Limb (tissue), 2 donors: Measurements from ENCODE around the gene RSBN1.

ENCODE experiments used
- DNase-seq, 2 donors: peaks; one replicate each; pipeline ENCODE4 v3.0.0-alpha.2; 2016; ENCODE audit errors: extremely low spot score in 2 of 2

Gene RSBN1

DNA sequence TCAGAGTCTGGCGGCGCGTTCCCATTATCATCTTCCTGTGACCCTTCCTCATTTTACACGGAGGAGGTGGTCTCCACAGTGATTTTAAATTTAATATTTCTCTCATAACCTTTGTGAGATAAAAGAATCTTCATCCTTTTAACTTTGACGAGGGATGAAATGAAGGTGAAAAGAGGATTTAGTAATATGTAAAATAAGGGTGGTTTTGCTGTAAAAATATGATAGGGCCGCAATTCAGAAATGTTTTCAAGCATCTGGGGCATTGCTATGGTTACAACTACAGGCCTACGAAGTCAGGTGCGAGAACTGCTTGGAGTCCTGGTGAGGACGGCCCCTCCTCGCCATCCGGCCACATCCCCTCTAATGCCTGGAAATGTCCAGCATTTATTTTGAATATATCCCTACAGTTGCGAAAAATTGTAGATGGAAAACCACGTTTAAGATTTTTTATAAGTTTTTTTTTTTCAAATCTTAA lies 422 bp upstream of the RSBN1 start:
- peak in 1 of 2 donors; percentile 39 for DNase-seq

DNA sequence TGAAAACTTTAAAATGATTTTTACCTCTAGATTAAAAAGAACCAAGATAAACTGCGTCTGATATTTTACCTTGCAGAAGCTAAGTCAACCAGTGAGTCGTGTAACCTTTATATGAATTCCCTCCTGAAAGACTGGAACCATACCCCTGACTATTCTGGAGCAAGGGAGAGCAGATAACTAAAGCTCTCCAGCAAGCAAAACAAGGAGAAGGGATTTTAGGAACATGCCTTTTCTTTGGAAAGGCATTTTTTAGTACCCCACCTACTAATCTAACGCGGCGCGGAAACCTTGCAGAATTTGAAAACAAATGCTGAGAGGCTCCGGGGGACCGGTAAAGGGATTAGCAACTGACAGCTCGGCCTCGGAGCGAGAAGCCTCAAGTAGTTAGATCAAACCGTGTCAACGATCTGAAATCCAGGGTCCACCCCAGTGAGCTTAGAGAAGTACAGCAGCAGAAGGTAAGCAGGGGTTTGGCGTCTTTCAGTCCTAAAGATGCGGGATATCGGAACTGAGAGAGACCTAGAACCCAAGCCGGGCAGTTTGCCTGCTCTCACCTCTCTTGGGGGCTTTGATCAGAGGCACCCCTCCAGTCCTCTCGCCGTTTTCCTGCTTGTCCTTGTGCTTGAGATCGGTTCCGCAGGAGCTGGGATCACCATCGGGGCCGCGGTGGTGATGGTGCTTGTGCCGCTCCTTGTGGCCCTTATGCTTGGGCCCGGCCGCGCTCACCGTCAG lies 954 bp downstream of the RSBN1 start:
- DNase-seq = peak in 1 of 2 donors; percentile 19

DNA sequence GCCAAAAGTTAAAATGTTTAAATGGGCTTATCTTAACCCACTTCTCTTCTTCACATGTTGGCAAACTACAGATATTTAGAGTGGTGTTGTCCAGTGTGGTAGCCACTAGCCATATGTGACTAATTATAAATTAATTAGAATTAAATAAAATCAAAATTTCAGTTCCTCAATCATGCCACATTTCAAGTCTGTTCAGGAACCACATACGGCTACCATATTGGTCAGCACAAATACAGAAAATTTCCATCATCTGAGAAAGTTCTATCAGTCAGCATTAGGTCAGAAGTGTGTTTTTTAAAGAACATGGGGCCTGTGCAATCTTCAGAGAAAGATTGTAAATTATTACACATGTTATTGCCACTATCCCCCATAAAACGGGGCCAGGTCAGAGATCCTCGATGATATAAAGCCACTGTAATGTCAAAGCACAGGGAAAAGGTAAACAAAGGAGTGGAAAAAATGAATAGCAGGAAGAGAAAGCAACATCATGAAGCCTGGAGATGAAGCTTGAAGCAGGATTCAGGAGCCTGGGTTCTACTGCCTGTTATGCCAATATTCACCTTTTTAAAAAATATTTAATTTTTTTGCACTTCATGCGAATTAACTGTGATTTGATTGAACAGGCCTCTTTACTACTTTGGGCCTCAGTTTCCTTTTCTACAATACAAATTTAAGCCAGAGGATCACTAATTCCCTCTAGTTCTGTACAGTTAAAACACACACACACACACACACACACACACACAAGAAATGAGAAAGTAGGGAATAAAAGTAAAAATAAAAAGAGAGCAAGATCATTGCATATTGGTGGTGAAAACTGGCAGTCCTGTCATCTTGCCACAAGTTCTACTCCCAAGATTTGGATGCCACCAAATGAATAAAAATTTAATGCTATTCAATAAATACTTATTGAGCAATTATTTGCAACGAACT lies 2.3 kb downstream of the RSBN1 start:
- DNase-seq = no peak

DNA sequence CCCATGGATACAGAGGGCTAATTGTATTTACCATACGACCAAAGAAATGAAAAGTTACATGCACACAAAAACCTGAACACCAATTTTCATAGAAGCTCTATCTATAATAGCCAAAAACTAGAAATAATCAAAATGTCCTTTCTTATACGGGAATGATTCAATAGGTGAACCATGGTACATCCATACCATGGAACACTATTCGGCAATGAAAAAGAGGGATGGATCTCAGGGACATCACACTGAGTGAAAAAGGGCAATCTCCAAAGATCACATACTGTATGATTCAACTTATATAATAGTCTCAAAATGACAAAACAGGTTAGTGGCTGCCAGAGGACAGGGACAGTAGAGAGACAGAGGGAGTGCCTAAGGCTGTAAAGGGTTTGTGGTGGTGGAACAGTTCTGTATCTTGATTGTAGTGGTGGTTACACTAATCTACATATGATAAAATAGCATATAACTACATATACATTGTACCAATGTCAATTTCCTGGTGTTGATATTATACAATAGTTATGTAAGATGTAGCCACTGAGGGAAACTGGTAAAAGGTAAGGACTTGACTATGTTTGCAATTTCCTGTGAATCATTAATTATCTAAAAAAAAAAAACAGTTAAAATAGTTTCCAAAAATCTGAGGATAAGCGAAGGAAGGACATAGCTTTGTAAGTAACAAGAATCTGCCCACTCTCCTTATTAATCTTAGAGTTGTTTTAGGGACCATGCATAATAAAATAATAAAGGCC lies 3.7 kb downstream of the RSBN1 start:
- no peak for DNase-seq

- DNase-seq = no peak
Observed at GRCh38 chr1:113805639-113806038, 6.6 kb downstream of the RSBN1 start.

GRCh38 chr1:113805256-113805531 lies 7.1 kb downstream of the RSBN1 start:
- no peak for DNase-seq

GRCh38 chr1:113804421-113805255 lies 7.6 kb downstream of the RSBN1 start:
- no peak for DNase-seq

DNA sequence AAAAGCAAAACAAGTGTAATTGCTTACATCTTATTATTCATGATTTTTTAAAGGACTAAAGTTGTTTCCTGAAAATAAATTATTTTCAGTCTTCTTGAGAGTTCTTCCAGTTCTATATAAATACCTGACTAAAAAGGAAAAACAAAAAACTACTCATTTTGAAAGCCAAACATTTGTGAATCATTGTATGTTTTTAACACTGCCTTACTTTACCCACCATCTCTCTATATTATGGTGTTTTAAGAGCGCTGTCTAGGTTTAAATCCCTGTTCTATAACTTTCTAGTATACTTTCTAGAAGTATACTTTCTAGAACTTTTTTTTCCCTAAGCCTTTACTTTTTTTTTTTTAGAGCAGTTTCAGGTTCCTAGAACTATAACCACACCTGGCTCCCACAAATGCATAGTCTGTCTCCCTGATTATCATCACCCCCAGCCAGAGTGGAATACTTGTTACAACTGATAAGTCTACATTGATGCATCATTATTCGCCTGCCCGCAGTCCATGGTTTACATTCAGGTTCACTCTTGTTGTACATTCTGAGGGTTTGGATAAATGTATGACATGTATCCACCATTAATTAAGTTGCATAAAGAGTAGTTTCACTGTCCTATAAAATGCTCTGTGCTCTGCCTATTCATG lies 9.8 kb downstream of the RSBN1 start:
- DNase-seq = no peak

DNA sequence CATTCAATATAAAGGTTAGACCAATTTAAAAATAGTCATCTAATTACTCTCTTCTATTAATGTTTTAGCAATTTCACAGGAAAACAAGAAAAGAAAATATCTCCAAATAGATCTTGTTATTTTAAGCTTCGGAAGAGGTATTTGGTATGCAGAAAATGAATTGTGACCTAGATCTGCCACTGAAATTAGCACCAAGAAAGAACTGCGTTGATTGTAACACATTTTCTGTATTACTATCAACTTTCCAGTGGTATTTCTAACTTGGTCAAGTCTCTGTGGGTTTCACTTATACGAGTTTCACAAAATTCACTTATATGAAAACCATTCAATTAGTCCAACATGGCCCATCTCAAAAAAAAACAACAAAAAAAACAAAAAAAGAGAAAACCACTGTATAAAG lies 11.8 kb downstream of the RSBN1 start:
- no peak for DNase-seq

- DNase-seq = no peak
Observed at GRCh38 chr1:113797472-113797871, 14.8 kb downstream of the RSBN1 start.

DNA sequence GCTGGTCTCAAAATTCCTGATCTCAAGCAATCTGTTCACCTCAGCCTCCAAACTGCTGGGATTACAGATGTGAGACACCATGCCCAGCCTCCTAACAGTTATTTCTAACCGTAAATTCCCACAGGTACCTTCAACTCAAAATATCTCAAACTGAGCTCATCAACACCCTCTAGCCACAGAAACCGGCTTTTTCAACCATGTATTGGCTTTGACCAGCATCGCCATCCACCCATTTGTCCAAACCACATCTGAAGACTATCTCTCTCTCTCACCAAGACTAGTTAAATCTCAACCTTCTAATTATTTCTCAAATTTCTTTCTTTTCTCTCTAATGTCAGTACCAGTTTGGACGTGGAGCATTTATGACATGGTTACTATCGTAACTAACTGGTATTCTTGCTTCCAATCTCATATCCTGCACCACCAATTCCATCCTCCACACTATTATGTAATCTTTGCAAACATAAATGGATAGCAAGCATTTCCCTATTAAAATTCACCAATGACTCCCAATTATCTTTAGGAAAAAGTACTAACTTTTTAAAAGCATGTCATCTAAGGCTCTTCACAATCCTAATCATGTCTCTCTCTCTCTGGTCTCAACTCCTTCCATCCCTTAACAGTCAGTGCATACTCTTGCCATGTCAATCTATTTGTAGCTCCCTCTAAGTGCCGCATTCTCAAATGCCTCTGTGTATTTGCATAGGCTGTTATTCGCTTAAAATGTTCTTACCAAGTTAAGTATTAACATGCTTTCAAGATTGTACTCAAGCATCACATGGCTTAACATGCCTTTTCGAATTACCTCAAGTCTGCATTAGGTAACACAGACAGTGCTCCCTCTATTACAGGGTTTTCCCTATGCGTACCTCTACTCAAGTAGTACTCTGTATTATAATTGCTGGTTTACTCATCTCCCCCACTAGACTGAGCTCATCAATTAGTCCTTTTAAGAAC lies 18.1 kb downstream of the RSBN1 start:
- no peak for DNase-seq

- DNase-seq = no peak
Observed at GRCh38 chr1:113792986-113793385, 19.3 kb downstream of the RSBN1 start.

- DNase-seq = no peak
Observed at GRCh38 chr1:113792471-113792870, 19.8 kb downstream of the RSBN1 start.

- DNase-seq = no peak
Observed at GRCh38 chr1:113788802-113789201, 23.5 kb downstream of the RSBN1 start.

DNA sequence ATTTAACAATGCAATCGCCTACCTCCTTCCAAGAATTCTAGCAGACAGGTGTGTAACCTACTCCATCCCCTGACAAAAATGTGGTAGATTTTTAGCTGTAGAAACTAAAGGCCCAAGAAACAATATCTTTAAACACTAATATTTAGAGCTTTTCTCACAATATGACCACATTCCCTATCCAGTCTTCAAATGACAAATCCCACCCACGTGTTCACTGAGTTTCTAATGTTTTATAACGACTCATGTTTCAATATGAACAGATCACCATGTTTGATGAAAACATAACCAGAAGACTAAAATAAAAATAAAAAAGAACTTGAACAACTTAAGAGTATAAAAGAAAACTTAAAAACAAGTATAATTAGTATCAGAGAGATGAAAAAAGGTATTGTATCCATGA lies 24.6 kb downstream of the RSBN1 start:
- DNase-seq = no peak

DNA sequence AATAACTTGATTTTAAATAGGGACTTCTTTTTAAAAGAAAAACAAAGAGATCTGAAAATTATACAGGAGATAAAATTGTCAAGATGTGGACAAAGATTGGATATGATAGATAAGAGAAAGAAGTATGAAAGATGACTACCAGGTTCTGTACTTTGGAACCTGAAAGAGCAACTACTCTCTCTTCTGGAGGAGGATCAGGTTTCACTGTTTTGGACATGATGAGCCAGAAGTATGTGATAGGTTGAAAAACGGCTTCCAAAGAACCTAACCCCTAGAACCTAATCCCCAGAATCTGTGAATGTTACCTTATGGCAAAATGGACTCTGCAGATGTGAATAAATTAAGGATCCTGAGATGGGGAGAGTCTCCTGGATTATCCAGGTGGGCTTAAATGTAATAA lies 26.2 kb downstream of the RSBN1 start:
- DNase-seq = no peak

GRCh38 chr1:113784104-113784779 lies 28.0 kb downstream of the RSBN1 start:
- no peak for DNase-seq

- peak in 1 of 2 donors; percentile 38 for DNase-seq
Observed at GRCh38 chr1:113783254-113784103, 28.8 kb downstream of the RSBN1 start.
